ENCODE measurements around the gene PDCL3.
A peak's percentile ranks its signal among the peaks of the same experiment; 100 is the strongest.

The PDCL3 gene

GRCh38 chr2:100562613-100563406 lies at the start of gene PDCL3:
Gene PDCL3, plus strand, starts transcription at chr2:100562993. Its CDS starts 75 bp downstream, at chr2:100563068.
- FAIRE-seq = peak; percentile 93

- no peak for FAIRE-seq
Measured at GRCh38 chr2:100513650-100514049, 49.1 kb upstream of the PDCL3 start.

GRCh38 chr2:100517556-100517955 lies 45.2 kb upstream of the PDCL3 start:
- no peak for FAIRE-seq

GRCh38 chr2:100518801-100519200 lies 44.0 kb upstream of the PDCL3 start:
- FAIRE-seq = no peak

GRCh38 chr2:100520224-100520623 lies 42.6 kb upstream of the PDCL3 start:
- FAIRE-seq = no peak

- FAIRE-seq = no peak
Measured at GRCh38 chr2:100522430-100522829, 40.4 kb upstream of the PDCL3 start.

GRCh38 chr2:100524331-100524730 lies 38.5 kb upstream of the PDCL3 start:
- no peak for FAIRE-seq

GRCh38 chr2:100526868-100527267 lies 35.9 kb upstream of the PDCL3 start:
- FAIRE-seq = no peak

GRCh38 chr2:100527440-100528015 lies 35.3 kb upstream of the PDCL3 start:
- no peak for FAIRE-seq

GRCh38 chr2:100529176-100529575 lies 33.6 kb upstream of the PDCL3 start:
- FAIRE-seq = no peak

GRCh38 chr2:100529900-100530299 lies 32.9 kb upstream of the PDCL3 start:
- FAIRE-seq = no peak

GRCh38 chr2:100535855-100536254 lies 26.9 kb upstream of the PDCL3 start:
- no peak for FAIRE-seq

GRCh38 chr2:100537918-100538317 lies 24.9 kb upstream of the PDCL3 start:
- FAIRE-seq = no peak

- FAIRE-seq = no peak
Measured at GRCh38 chr2:100539221-100539620, 23.6 kb upstream of the PDCL3 start.

GRCh38 chr2:100541404-100541803 lies 21.4 kb upstream of the PDCL3 start:
- FAIRE-seq = no peak

GRCh38 chr2:100542418-100542817 lies 20.4 kb upstream of the PDCL3 start:
- FAIRE-seq = no peak

GRCh38 chr2:100544911-100545596 lies 17.7 kb upstream of the PDCL3 start:
- FAIRE-seq = no peak

GRCh38 chr2:100546469-100546868 lies 16.3 kb upstream of the PDCL3 start:
- no peak for FAIRE-seq

- no peak for FAIRE-seq
Measured at GRCh38 chr2:100548771-100549170, 14.0 kb upstream of the PDCL3 start.

GRCh38 chr2:100551303-100551702 lies 11.5 kb upstream of the PDCL3 start:
- FAIRE-seq = no peak

GRCh38 chr2:100554798-100555407 lies 7.9 kb upstream of the PDCL3 start:
- FAIRE-seq = no peak

- FAIRE-seq = no peak
Measured at GRCh38 chr2:100556746-100557145, 6.0 kb upstream of the PDCL3 start.

GRCh38 chr2:100560216-100560830 lies 2.5 kb upstream of the PDCL3 start:
- FAIRE-seq = no peak
